SH-SY5Y (cell line): ENCODE measurements around the gene ALPP.

Experiments used
- GATA2 ChIP-seq: IDR thresholded peaks from 2 replicates; pipeline ENCODE4 v1.6.1; 2011; ENCODE audit warnings: mild to moderate bottlenecking, low read depth, low read length
- GATA3 ChIP-seq: IDR thresholded peaks from 2 replicates; pipeline ENCODE4 v1.6.1; 2011; ENCODE audit warnings: low read depth, mild to moderate bottlenecking, low read length, moderate library complexity

- no peak for TF ChIP-seq GATA2
- TF ChIP-seq GATA3, result no peak
Observed at GRCh38 chr2:232388324-232388891, 9.9 kb downstream of the ALPP start.
